ENCODE data around the gene ADAMTS16. TPM values are rescaled to one million over a fixed set of nuclear protein-coding genes. Genes with fewer than 3 reads are reported as not detected.

Gene ADAMTS16
- total RNA-seq, 3 donors from 2014 or later (not counting 1 experiment from before 2014, with no cell fraction given), result not detected

DNA sequence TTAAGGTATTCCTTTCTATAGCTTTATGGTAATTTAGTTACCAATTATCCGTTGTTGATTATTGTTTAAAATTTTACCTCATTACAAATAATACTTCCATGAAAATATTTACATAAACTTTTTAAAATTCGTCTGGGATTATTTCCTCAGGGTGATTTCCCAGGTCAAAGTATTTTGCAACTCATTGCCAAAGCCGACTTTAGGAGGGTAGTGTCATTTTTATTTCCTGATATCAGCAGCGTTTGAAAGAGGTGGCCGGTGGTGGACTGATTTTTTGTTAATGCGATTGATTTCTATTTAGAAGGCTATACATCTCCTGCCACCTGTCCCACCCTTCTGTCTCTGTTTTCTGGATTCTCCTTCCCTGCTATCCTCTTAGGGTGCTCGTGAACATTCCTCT lies 4.3 kb downstream of the ADAMTS16 start:
- intact Hi-C loops (cut with micrococcal nuclease), result loop anchor here (10.0 kb wide), 1 partner anchor 1600 kb away; no protein-coding TSS in a partner anchor

GRCh38 chr5:5145651-5146529 lies 5.8 kb downstream of the ADAMTS16 start:
- Mint-ChIP-seq H3K27me3 (ENCODE audit: low read depth in 2 of 2) (peaks cover 6 to 7% of the 10 kb centered on the region in 2 donors), H3K27ac (no peak overlapping the region), H3K9me3 (peaks cover 0 to 2% of the 10 kb centered on the region in 2 donors), H3K4me3 (no peak overlapping the region), H3K36me3 (no peaks in the 10 kb centered on the region), H3K4me1 (peaks cover 0 to 4% of the 10 kb centered on the region in 2 donors)
- no peak overlapping the region for H3K27ac ChIP-seq (ENCODE audit: low read length)
- no peaks in the 10 kb centered on the region for H3K9me3 ChIP-seq (ENCODE audit: control insufficient read depth, insufficient read depth, low read length)
- intact Hi-C loops (cut with micrococcal nuclease), result loop anchor here (10.0 kb wide), 1 partner anchor 1599 kb away; no protein-coding TSS in a partner anchor
- H3K36me3 ChIP-seq (ENCODE audit: control insufficient read depth, insufficient read depth, low read length), result no peaks in the 10 kb centered on the region
- DNase-seq, result no peak
- no peak overlapping the region for H3K4me3 ChIP-seq (ENCODE audit: low read length)
- no peaks in the 10 kb centered on the region for H3K4me1 ChIP-seq (ENCODE audit: control insufficient read depth, insufficient read depth, low read length)
- peaks cover 4% of the 10 kb centered on the region for H3K27me3 ChIP-seq (ENCODE audit: control insufficient read depth, insufficient read depth, low read length)
- TF ChIP-seq, protein P1, sequence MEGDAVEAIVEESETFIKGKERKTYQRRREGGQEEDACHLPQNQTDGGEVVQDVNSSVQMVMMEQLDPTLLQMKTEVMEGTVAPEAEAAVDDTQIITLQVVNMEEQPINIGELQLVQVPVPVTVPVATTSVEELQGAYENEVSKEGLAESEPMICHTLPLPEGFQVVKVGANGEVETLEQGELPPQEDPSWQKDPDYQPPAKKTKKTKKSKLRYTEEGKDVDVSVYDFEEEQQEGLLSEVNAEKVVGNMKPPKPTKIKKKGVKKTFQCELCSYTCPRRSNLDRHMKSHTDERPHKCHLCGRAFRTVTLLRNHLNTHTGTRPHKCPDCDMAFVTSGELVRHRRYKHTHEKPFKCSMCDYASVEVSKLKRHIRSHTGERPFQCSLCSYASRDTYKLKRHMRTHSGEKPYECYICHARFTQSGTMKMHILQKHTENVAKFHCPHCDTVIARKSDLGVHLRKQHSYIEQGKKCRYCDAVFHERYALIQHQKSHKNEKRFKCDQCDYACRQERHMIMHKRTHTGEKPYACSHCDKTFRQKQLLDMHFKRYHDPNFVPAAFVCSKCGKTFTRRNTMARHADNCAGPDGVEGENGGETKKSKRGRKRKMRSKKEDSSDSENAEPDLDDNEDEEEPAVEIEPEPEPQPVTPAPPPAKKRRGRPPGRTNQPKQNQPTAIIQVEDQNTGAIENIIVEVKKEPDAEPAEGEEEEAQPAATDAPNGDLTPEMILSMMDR (IDR thresholded peaks at IDR 0.05), result no peak
- 86% methylated on average over 18 of the region's 18 CpGs for WGBS (ENCODE audit: insufficient coverage)
- ATAC-seq, result no peak

More for the DNA sequence above, 4.3 kb downstream of the ADAMTS16 start:
- Histone ChIP-seq H3K27me3 (ENCODE audit: control insufficient read depth, insufficient read depth, low read length) (peaks cover 8% of the 10 kb centered on the region), H3K4me3 (ENCODE audit: low read length) (no peak overlapping the region), H3K4me1 (ENCODE audit: control insufficient read depth, insufficient read depth, low read length) (no peaks in the 10 kb centered on the region), H3K36me3 (ENCODE audit: control insufficient read depth, insufficient read depth, low read length) (no peaks in the 10 kb centered on the region), H3K9me3 (ENCODE audit: control insufficient read depth, insufficient read depth, low read length) (no peaks in the 10 kb centered on the region), H3K27ac (ENCODE audit: low read length) (no peak overlapping the region)
- H3K9me3 Mint-ChIP-seq, result no peaks in the 10 kb centered on the region
- no peak overlapping the region for H3K27ac Mint-ChIP-seq
- no peaks in the 10 kb centered on the region for H3K36me3 Mint-ChIP-seq
- TF ChIP-seq, protein P1 (IDR thresholded peaks at IDR 0.05), result no peak
- WGBS (ENCODE audit: insufficient coverage), result 74% methylated on average over 4 of the region's 7 CpGs
- ATAC-seq (no peak), DNase-seq (no peak)
- H3K4me3 Mint-ChIP-seq, result no peak overlapping the region
- H3K4me1 Mint-ChIP-seq, result peaks cover 0 to 6% of the 10 kb centered on the region in 2 donors
- H3K27me3 Mint-ChIP-seq (ENCODE audit: low read depth in 2 of 2), result peaks cover 8 to 10% of the 10 kb centered on the region in 2 donors

DNA sequence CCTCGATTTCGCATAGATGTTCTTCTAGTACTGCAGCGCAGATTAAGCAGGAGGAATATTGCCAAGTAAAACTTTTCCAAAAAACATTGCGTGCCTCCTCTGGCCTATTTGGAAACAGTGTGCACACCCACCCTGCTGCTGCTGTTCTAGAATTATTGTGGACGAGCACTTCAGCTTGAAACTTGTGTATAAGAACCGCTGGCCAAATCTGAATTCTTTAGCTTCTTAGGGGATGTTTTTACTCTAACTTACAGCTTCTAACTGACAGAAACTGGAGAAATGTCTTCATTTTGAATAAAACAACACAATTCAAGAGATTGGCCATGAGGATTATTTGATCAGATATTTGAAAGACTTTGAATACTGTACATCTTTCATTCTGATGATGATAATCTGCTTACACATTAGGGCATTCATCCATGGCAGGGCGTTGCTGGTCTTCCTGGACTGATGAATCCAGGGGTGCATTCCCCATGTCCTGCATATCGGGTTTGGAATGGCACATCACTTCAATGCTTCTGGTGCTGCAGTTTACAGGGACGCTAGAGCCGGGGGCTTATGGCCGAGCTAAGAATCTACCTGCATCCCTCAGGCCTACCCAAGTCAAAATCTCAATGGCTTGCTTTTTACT lies 6.5 kb downstream of the ADAMTS16 start:
- Histone ChIP-seq H3K4me3 (ENCODE audit: low read length) (no peak overlapping the region), H3K27me3 (ENCODE audit: control insufficient read depth, insufficient read depth, low read length) (no peaks in the 10 kb centered on the region), H3K36me3 (ENCODE audit: control insufficient read depth, insufficient read depth, low read length) (no peaks in the 10 kb centered on the region), H3K27ac (ENCODE audit: low read length) (no peak overlapping the region), H3K4me1 (ENCODE audit: control insufficient read depth, insufficient read depth, low read length) (no peaks in the 10 kb centered on the region), H3K9me3 (ENCODE audit: control insufficient read depth, insufficient read depth, low read length) (no peaks in the 10 kb centered on the region)
- DNase-seq (no peak), ATAC-seq (no peak)
- peaks cover 0 to 4% of the 10 kb centered on the region in 2 donors for H3K9me3 Mint-ChIP-seq
- H3K4me1 Mint-ChIP-seq, result no peaks in the 10 kb centered on the region
- WGBS (ENCODE audit: insufficient coverage), result 81% methylated on average over 11 of the region's 11 CpGs
- H3K27me3 Mint-ChIP-seq (ENCODE audit: low read depth in 2 of 2), result no peaks in the 10 kb centered on the region
- TF ChIP-seq, protein P1 (IDR thresholded peaks at IDR 0.05), result no peak
- no peak overlapping the region for H3K27ac Mint-ChIP-seq
- H3K36me3 Mint-ChIP-seq, result no peaks in the 10 kb centered on the region
- intact Hi-C loops (cut with micrococcal nuclease), result loop anchor here (10.0 kb wide), 1 partner anchor 1598 kb away; no protein-coding TSS in a partner anchor
- H3K4me3 Mint-ChIP-seq, result no peak overlapping the region

Data from natural killer cell (primary cell).